ENCODE measurements around the gene TRAF4.

GRCh38 chr17:28711723-28712031 lies 32.1 kb upstream of the TRAF4 start, which contains the start of gene PROCA1:
- TF ChIP-seq CTCF (IDR thresholded peaks at IDR 0.05; ENCODE audit: poor library complexity) (no peak), EZH2 (IDR thresholded peaks at IDR 0.05; ENCODE audit: borderline replicate concordance) (no peak)
